GM10248 (cell line): Measurements from ENCODE around the gene NMNAT2.

Experiments
- CTCF ChIA-PET: fragments of 300-600 bp; sonication (Branson Sonifier 250); formaldehyde crosslinking; extraction: SDS; loops from one replicate; lab custom pipeline; 2021; ENCODE audit warnings: antibody characterized with exemption; lab: Yijun Ruan, JAX
- POLR2A ChIA-PET: fragments of 350-650 bp; sonication (Branson Sonifier 250); formaldehyde crosslinking; extraction: SDS; loops from one replicate; lab custom pipeline; 2020; ENCODE audit warnings: antibody characterized with exemption; lab: Yijun Ruan, JAX
- DNase-seq: peaks from one replicate; pipeline ENCODE4 v3.0.0; 2012; ENCODE audit errors: extremely low spot score
- CTCF ChIP-seq: IDR thresholded peaks from 2 replicates; pipeline ENCODE4 v1.5.1; 2012; ENCODE audit warnings: mild to moderate bottlenecking, low read depth; ENCODE audit errors: extremely low read depth, missing control alignments, control extremely low read depth

The NMNAT2 gene

GRCh38 chr1:183281039-183281438, 137.1 kb downstream of the NMNAT2 start:
- POLR2A ChIA-PET, result no interaction called here
- no peak for TF ChIP-seq CTCF
- CTCF ChIA-PET, result interaction anchor here (0.9 to 6.8 kb wide), 13 partner anchors 8 to 319 kb away, joined by 3 to 64 read pairs (median 7); no protein-coding TSS in a partner anchor
- DNase-seq, result no peak

- POLR2A ChIA-PET, result no interaction called here
- CTCF ChIA-PET, result interaction anchor here (0.9 to 6.8 kb wide), 6 partner anchors 9 to 317 kb away, joined by 3 to 64 read pairs (median 4); no protein-coding TSS in a partner anchor
- no peak for DNase-seq
- TF ChIP-seq CTCF, result no peak
Observed at GRCh38 chr1:183279835-183280234, 138.3 kb downstream of the NMNAT2 start.

GRCh38 chr1:183278739-183279591, 139.2 kb downstream of the NMNAT2 start:
- TF ChIP-seq CTCF, result no peak
- ChIA-PET CTCF (interaction anchor here (0.7 to 6.8 kb wide), 9 partner anchors 9 to 316 kb away, joined by 3 to 64 read pairs (median 4); no protein-coding TSS in a partner anchor), POLR2A (no interaction called here)
- DNase-seq, result no peak

- no peak for DNase-seq
- no peak for TF ChIP-seq CTCF
- CTCF ChIA-PET, result interaction anchor here (0.7 to 6.8 kb wide), 14 partner anchors 10 to 315 kb away, joined by 3 to 64 read pairs (median 4); no protein-coding TSS in a partner anchor
- POLR2A ChIA-PET, result no interaction called here
Observed at GRCh38 chr1:183277821-183278738, 140.1 kb downstream of the NMNAT2 start.

GRCh38 chr1:183276386-183277080, 141.6 kb downstream of the NMNAT2 start:
- POLR2A ChIA-PET, result no interaction called here
- CTCF ChIA-PET, result interaction anchor here (0.7 to 2.2 kb wide), 4 partner anchors 10 to 314 kb away, joined by 3 to 8 read pairs (median 5); no protein-coding TSS in a partner anchor
- no peak for DNase-seq

More at GRCh38 chr1:183276386-183277080, 141.6 kb downstream of the NMNAT2 start:
- no peak for TF ChIP-seq CTCF
